C4-2B (cell line): Measurements from ENCODE around the gene SPC25.

ENCODE experiments used
- CTCF ChIP-seq: fragments of 450-650 bp; conservative IDR thresholded peaks from 2 replicates; pipeline ENCODE4 v1.5.1; 2017; ENCODE audit warnings: mild to moderate bottlenecking
- ZFX ChIP-seq: fragments of 450-650 bp; IDR thresholded peaks from 2 replicates; pipeline ENCODE4 v1.6.1; 2017

- no peak for TF ChIP-seq CTCF
- TF ChIP-seq ZFX: no peak
Observed at GRCh38 chr2:168874368-168875054, 15.7 kb downstream of the SPC25 start.
